H9 (cell line): ENCODE results near the gene PAX8. TPM values are rescaled to one million over a fixed set of nuclear protein-coding genes. Genes with fewer than 3 reads are reported as not detected.
A peak's percentile ranks its signal among the peaks of the same experiment; 100 is the strongest.

Experiments
- DNase-seq: peaks from one replicate; pipeline ENCODE4 v3.0.0-alpha.2; 2017
- H2AFZ ChIP-seq: one replicate; pipeline ENCODE4 v1.6.1; 2013; ENCODE audit warnings: mild to moderate bottlenecking, low read length, control low read depth, moderate library complexity
- H2AK5ac ChIP-seq: 2 replicates; pipeline ENCODE4 v1.6.1; 2013; ENCODE audit warnings: low read length, control low read depth, mixed read lengths; ENCODE audit not compliant: insufficient read length
- H2BK120ac ChIP-seq: one replicate; pipeline ENCODE4 v1.6.1; 2013; ENCODE audit warnings: low read depth, mild to moderate bottlenecking, low read length, control low read depth, inconsistent platforms; ENCODE audit not compliant: poor library complexity, severe bottlenecking
- H2BK12ac ChIP-seq: 2 replicates; pipeline ENCODE4 v1.6.1; 2013; ENCODE audit warnings: low read length, control low read depth, mixed read lengths, low read depth; ENCODE audit not compliant: insufficient read length
- H2BK15ac ChIP-seq: 2 replicates; pipeline ENCODE4 v1.6.1; 2013; ENCODE audit warnings: low read depth, low read length, control low read depth
- H2BK20ac ChIP-seq: one replicate; pipeline ENCODE4 v1.6.1; 2013; ENCODE audit warnings: low read depth, mild to moderate bottlenecking, low read length, control low read depth, inconsistent platforms; ENCODE audit not compliant: poor library complexity, severe bottlenecking
- H2BK5ac ChIP-seq: 2 replicates; pipeline ENCODE4 v1.6.1; 2013; ENCODE audit warnings: low read length, control low read depth, mixed read lengths; ENCODE audit not compliant: insufficient read length
- H3K14ac ChIP-seq: 2 replicates; pipeline ENCODE4 v1.6.1; 2013; ENCODE audit warnings: low read length, control low read depth; ENCODE audit not compliant: insufficient read depth
- H3K18ac ChIP-seq: 2 replicates; pipeline ENCODE4 v1.6.1; 2013; ENCODE audit warnings: low read depth, mild to moderate bottlenecking, mixed read lengths, low read length, control low read depth; ENCODE audit not compliant: insufficient read length
- H3K23ac ChIP-seq: 2 replicates; pipeline ENCODE4 v1.6.1; 2013; ENCODE audit warnings: low read length, control low read depth, mixed read lengths, low read depth; ENCODE audit not compliant: insufficient read length
- H3K23me2 ChIP-seq: 2 replicates; pipeline ENCODE4 v1.6.1; 2013; ENCODE audit warnings: low read depth, mild to moderate bottlenecking, mixed read lengths, low read length, control low read depth; ENCODE audit not compliant: insufficient read length, poor library complexity, severe bottlenecking
- H3K27ac ChIP-seq: 2 replicates; pipeline ENCODE4 v1.5.1; 2013; ENCODE audit warnings: low read length, control low read depth, mixed read lengths, low read depth; ENCODE audit not compliant: insufficient read length
- H3K27me3 ChIP-seq: 2 replicates; pipeline ENCODE4 v1.6.1; 2013; ENCODE audit warnings: low read length, control low read depth, inconsistent platforms; ENCODE audit not compliant: insufficient read depth
- H3K4ac ChIP-seq: 2 replicates; pipeline ENCODE4 v1.6.1; 2013; ENCODE audit warnings: low read depth, mild to moderate bottlenecking, control low read depth, inconsistent platforms, low read length, moderate library complexity
- H3K4me1 ChIP-seq: 2 replicates; pipeline ENCODE4 v1.6.1; 2013; ENCODE audit warnings: low read length, control low read depth, inconsistent platforms; ENCODE audit not compliant: insufficient read depth
- H3K4me2 ChIP-seq: 2 replicates; pipeline ENCODE4 v1.6.1; 2013; ENCODE audit warnings: low read length, control low read depth, mixed read lengths; ENCODE audit not compliant: insufficient read length, insufficient read depth
- H3K56ac ChIP-seq: 2 replicates; pipeline ENCODE4 v1.6.1; 2013; ENCODE audit warnings: low read depth, mild to moderate bottlenecking, mixed read lengths, low read length, control low read depth; ENCODE audit not compliant: insufficient read length
- H3K79me1 ChIP-seq: 2 replicates; pipeline ENCODE4 v1.6.1; 2013; ENCODE audit warnings: low read depth, mild to moderate bottlenecking, moderate library complexity, low read length, control low read depth, inconsistent platforms; ENCODE audit not compliant: insufficient read depth, poor library complexity, severe bottlenecking
- H3K79me2 ChIP-seq: 2 replicates; pipeline ENCODE4 v1.6.1; 2013; ENCODE audit warnings: low read length, control low read depth, inconsistent platforms; ENCODE audit not compliant: insufficient read depth
- H3K9ac ChIP-seq: 2 replicates; pipeline ENCODE4 v1.6.1; 2013; ENCODE audit warnings: low read length, control low read depth, mixed read lengths; ENCODE audit not compliant: insufficient read length; ENCODE audit errors: extremely low read depth
- H3K9me3 ChIP-seq: one replicate; pipeline ENCODE4 v1.6.1; 2013; ENCODE audit warnings: low read depth, low read length, inconsistent platforms; ENCODE audit not compliant: control insufficient read depth
- H3T11ph ChIP-seq: one replicate; pipeline ENCODE4 v1.6.1; 2013; ENCODE audit warnings: mild to moderate bottlenecking, low read length, control low read depth, inconsistent platforms
- H4K20me1 ChIP-seq: one replicate; pipeline ENCODE4 v1.6.1; 2013; ENCODE audit not compliant: control insufficient read depth, insufficient read length, insufficient read depth
- H4K5ac ChIP-seq: 2 replicates; pipeline ENCODE4 v1.6.1; 2013; ENCODE audit warnings: low read depth, mild to moderate bottlenecking, mixed read lengths, low read length, control low read depth; ENCODE audit not compliant: insufficient read length
- H4K8ac ChIP-seq: replicated peaks from 2 replicates; pipeline ENCODE4 v1.6.1; 2013; ENCODE audit warnings: low read length, control low read depth, mixed read lengths, low read depth; ENCODE audit not compliant: insufficient read length
- H4K91ac ChIP-seq: 2 replicates; pipeline ENCODE4 v1.6.1; 2013; ENCODE audit warnings: low read depth, mild to moderate bottlenecking, moderate library complexity, mixed read lengths, low read length, control low read depth; ENCODE audit not compliant: insufficient read length
- H3K27ac Mint-ChIP-seq, 3 experiments: 2 replicates in 2 of 3; 3 replicates in 1 of 3; pipeline ENCODE4 v1.8.0; 2020 to 2021; ENCODE audit warnings: mixed read lengths in 3 of 3, mild to moderate bottlenecking in 1 of 3, moderate library complexity in 1 of 3
- H3K27me3 Mint-ChIP-seq: 2 replicates; pipeline ENCODE4 v1.8.0; 2021; ENCODE audit warnings: low read depth, mild to moderate bottlenecking, moderate library complexity, mixed read lengths
- H3K36me3 Mint-ChIP-seq, 3 experiments: 2 replicates in 2 of 3; 3 replicates in 1 of 3; pipeline ENCODE4 v1.8.0; 2020 to 2021; ENCODE audit warnings: low read depth in 3 of 3, mixed read lengths in 3 of 3; ENCODE audit not compliant: insufficient read depth in 1 of 3
- H3K4me1 Mint-ChIP-seq, 2 experiments: 2 replicates each; pipeline ENCODE4 v1.8.0; 2020; ENCODE audit warnings: mixed read lengths in 2 of 2
- H3K4me3 Mint-ChIP-seq, 2 experiments: 2 replicates in 1 of 2; 3 replicates in 1 of 2; pipeline ENCODE4 v1.8.0; 2020 to 2021; ENCODE audit warnings: mild to moderate bottlenecking in 2 of 2, mixed read lengths in 2 of 2, moderate library complexity in 1 of 2
- H3K9me3 Mint-ChIP-seq, 2 experiments: 2 replicates in 1 of 2; 3 replicates in 1 of 2; pipeline ENCODE4 v1.8.0; 2020; ENCODE audit warnings: mild to moderate bottlenecking in 2 of 2, mixed read lengths in 2 of 2, moderate library complexity in 1 of 2
- WGBS: extraction: QIAGEN DNeasy Blood & Tissue Kit; methylation state at CpG from one replicate; pipeline ENCODE4 v1.1.7; 2013; ENCODE audit warnings: missing lambda C conversion rate, low lambda C conversion rate, mixed read lengths; ENCODE audit not compliant: insufficient read length; ENCODE audit errors: extremely low coverage; 5-methylcytosine and 5-hydroxymethylcytosine counted together
- total RNA-seq: library from RNA; stranded (reverse); gene quantifications from 2 replicates; pipeline ENCODE4 v1.2.1, GENCODE V29; 2021
- TF ChIP-seq, protein P1 (sequence below): fragments of 200-600 bp; sonication (generic); conservative IDR thresholded peaks from 3 replicates; pipeline ENCODE4 v1.8.0; 2021; ENCODE audit warnings: antibody characterized with exemption, mild to moderate bottlenecking

The PAX8 gene
- total RNA-seq, 1 experiment from 2014 or later, result not detected

DNA sequence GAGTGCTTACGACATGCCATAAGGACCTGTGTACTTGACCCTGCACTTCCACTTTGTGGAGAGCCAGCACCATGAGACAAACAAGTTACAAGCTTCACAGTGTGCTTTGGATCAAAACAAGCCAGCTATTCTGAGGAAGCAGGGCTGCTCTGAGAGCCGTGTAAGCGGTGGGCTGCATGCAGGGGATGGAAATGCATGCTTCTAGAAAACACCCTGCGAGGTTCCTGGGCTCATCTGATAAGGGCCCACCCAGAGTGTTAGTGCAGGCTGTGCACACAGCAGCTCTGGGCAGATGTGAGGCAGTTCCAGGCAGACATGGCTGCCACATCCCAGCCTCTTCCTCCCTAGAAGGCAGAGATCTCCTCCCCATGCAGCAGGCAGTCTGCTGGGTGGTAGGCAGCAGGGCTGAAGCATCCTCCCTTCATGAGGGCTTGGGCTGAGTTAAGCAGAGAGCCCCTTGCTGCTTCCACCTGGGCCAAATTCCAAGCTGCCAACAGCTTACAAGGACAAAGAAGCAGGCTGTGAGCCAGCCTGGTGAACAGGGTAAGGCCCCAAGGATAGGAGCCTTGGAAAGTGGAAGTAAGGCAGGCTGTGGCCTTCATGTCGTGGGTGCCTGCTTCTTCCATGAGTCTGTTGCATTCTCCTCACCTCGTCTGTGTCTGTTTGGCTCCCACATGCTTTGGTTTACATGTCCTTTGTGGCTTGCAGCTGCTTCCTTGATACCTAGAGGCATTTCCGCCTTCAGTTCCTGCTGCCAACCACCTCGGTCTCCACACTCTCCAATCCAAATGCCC lies 97.3 kb downstream of the PAX8 start:
- WGBS, result no CpG with 5 or more reads among the region's 8 CpGs
- H2BK120ac ChIP-seq, result no peak overlapping the region

More for the DNA sequence above, 97.3 kb downstream of the PAX8 start:
- no peaks in the 10 kb centered on the region; the same call in 1 of the 2 replicates for H3K4me1 ChIP-seq
- no peaks in the 10 kb centered on the region for H3K79me2 ChIP-seq
- no peaks in the 10 kb centered on the region for H3K9me3 ChIP-seq
- H2BK20ac ChIP-seq, result no peak overlapping the region
- no peaks in the 10 kb centered on the region for H3K79me1 ChIP-seq
- H2AK5ac ChIP-seq, result no peak overlapping the region
- H4K91ac ChIP-seq, result no peak overlapping the region
- TF ChIP-seq, protein P1, sequence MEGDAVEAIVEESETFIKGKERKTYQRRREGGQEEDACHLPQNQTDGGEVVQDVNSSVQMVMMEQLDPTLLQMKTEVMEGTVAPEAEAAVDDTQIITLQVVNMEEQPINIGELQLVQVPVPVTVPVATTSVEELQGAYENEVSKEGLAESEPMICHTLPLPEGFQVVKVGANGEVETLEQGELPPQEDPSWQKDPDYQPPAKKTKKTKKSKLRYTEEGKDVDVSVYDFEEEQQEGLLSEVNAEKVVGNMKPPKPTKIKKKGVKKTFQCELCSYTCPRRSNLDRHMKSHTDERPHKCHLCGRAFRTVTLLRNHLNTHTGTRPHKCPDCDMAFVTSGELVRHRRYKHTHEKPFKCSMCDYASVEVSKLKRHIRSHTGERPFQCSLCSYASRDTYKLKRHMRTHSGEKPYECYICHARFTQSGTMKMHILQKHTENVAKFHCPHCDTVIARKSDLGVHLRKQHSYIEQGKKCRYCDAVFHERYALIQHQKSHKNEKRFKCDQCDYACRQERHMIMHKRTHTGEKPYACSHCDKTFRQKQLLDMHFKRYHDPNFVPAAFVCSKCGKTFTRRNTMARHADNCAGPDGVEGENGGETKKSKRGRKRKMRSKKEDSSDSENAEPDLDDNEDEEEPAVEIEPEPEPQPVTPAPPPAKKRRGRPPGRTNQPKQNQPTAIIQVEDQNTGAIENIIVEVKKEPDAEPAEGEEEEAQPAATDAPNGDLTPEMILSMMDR, result no peak
- Mint-ChIP-seq H3K4me1 (peaks cover 11 to 17% of the 10 kb centered on the region in 2 experiments), H3K4me3 (no peak overlapping the region), H3K36me3 (no peaks in the 10 kb centered on the region; a peak in 1 of 7 replicates), H3K27ac (peak overlapping the region in 1 of 3 experiments; percentile 50; a peak in 1 of 7 replicates), H3K9me3 (no peaks in the 10 kb centered on the region), H3K27me3 (peaks cover 8% of the 10 kb centered on the region)
- no peak overlapping the region for H3K23ac ChIP-seq
- H4K8ac ChIP-seq, result no peak overlapping the region
- no peak overlapping the region for H4K5ac ChIP-seq
- H3K9ac ChIP-seq, result no peak overlapping the region
- no peak for DNase-seq
- H3T11ph ChIP-seq, result no peak overlapping the region
- H3K27me3 ChIP-seq, result no peaks in the 10 kb centered on the region
- H2BK12ac ChIP-seq, result no peak overlapping the region
- H2AFZ ChIP-seq, result no peak overlapping the region
- no peak overlapping the region for H3K4ac ChIP-seq
- H3K27ac ChIP-seq, result no peak overlapping the region
- H3K23me2 ChIP-seq, result no peaks in the 10 kb centered on the region
- no peaks in the 10 kb centered on the region for H4K20me1 ChIP-seq
- no peak overlapping the region for H3K14ac ChIP-seq
- H3K4me2 ChIP-seq, result no peak overlapping the region
- no peak overlapping the region for H2BK15ac ChIP-seq
- no peak overlapping the region for H2BK5ac ChIP-seq
- no peak overlapping the region for H3K56ac ChIP-seq
- H3K18ac ChIP-seq, result no peak overlapping the region
